NCI-H510A (cell line): ENCODE measurements around the gene SECISBP2L.
"Not testable (repeated sequence)": the region's sequence is repeated elsewhere in the genome, so short reads cannot be mapped to it uniquely, and the experiment has no call there.

Experiments used
- DNase-seq: peaks from one replicate; lab custom pipeline; 2025; lab: John Stamatoyannopoulos, UW

Gene SECISBP2L

GRCh38 chr15:49046220-49047102 is at the start of gene SECISBP2L:
Gene SECISBP2L (minus strand): TSS chr15:49046446. CDS start chr15:49046299, 147 bp downstream.
- peak; percentile 90 for DNase-seq

- DNase-seq = no peak
Measured at GRCh38 chr15:49094923-49095322, 48.7 kb upstream of the SECISBP2L start.

GRCh38 chr15:49093252-49094105 is 47.2 kb upstream of the SECISBP2L start:
- DNase-seq = no peak

GRCh38 chr15:49088996-49089395 is 42.8 kb upstream of the SECISBP2L start:
- DNase-seq = no peak

- no peak for DNase-seq
Measured at GRCh38 chr15:49085696-49086459, 39.6 kb upstream of the SECISBP2L start.

GRCh38 chr15:49084285-49084570 is 38.0 kb upstream of the SECISBP2L start:
- DNase-seq = no peak

GRCh38 chr15:49083401-49084284 is 37.4 kb upstream of the SECISBP2L start:
- DNase-seq = no peak

GRCh38 chr15:49082960-49083359 is 36.7 kb upstream of the SECISBP2L start:
- DNase-seq = no peak

GRCh38 chr15:49079340-49080039 is 33.2 kb upstream of the SECISBP2L start:
- DNase-seq = no peak

GRCh38 chr15:49075881-49076280 is 29.6 kb upstream of the SECISBP2L start:
- no peak for DNase-seq

- not testable (repeated sequence) for DNase-seq
Measured at GRCh38 chr15:49074589-49075287, 28.5 kb upstream of the SECISBP2L start.

GRCh38 chr15:49066372-49066771 is 20.1 kb upstream of the SECISBP2L start:
- DNase-seq = no peak

- no peak for DNase-seq
Measured at GRCh38 chr15:49064884-49065283, 18.6 kb upstream of the SECISBP2L start.

GRCh38 chr15:49064281-49064653 is 18.0 kb upstream of the SECISBP2L start:
- DNase-seq = no peak

GRCh38 chr15:49063402-49064280 is 17.4 kb upstream of the SECISBP2L start:
- no peak for DNase-seq

- no peak for DNase-seq
Measured at GRCh38 chr15:49062900-49063299, 16.7 kb upstream of the SECISBP2L start.

- no peak for DNase-seq
Measured at GRCh38 chr15:49060710-49061495, 14.7 kb upstream of the SECISBP2L start.

- no peak for DNase-seq
Measured at GRCh38 chr15:49059491-49059890, 13.2 kb upstream of the SECISBP2L start.
